Kidney (tissue), 14 donors: Measurements from ENCODE around the gene NIN. TPM values are rescaled to one million over a fixed set of nuclear protein-coding genes. Genes with fewer than 3 reads are reported as not detected.

Experiments used
- DNase-seq, 5 donors: peaks; one replicate each; pipeline ENCODE4 v3.0.0-alpha.2; 2013 to 2020
- FAIRE-seq: peaks from 2 replicates; lab custom pipeline; 2012; peaks lifted over from hg19 to GRCh38; lab: Jason Lieb, UNC
- H3K27ac ChIP-seq, 2 donors: one replicate each; pipeline ENCODE4 v1.7.0; 2013; ENCODE audit warnings: low read depth in 2 of 2, low read length in 2 of 2, inconsistent platforms in 1 of 2
- H3K27me3 ChIP-seq: one replicate; pipeline ENCODE4 v1.7.1; 2013; ENCODE audit warnings: low read length, inconsistent platforms; ENCODE audit not compliant: control insufficient read depth, insufficient read depth
- H3K36me3 ChIP-seq, 3 donors: one replicate each; pipeline versions ENCODE4 v1.7.0 to v1.7.1; 2013; ENCODE audit warnings: low read length in 3 of 3, control low read depth in 1 of 3, inconsistent platforms in 1 of 3; ENCODE audit not compliant: insufficient read depth in 3 of 3, control insufficient read depth in 2 of 3
- H3K4me1 ChIP-seq, 3 donors: one replicate each; pipeline versions ENCODE4 v1.7.0 to v1.7.1; 2013; ENCODE audit warnings: low read length in 3 of 3, inconsistent platforms in 1 of 3, low read depth in 1 of 3; ENCODE audit not compliant: control insufficient read depth in 2 of 3, insufficient read depth in 2 of 3
- H3K4me3 ChIP-seq, 3 donors: one replicate each; pipeline versions ENCODE4 v1.7.0 to v1.8.1; 2013; ENCODE audit warnings: low read length in 3 of 3, control low read depth in 1 of 3, inconsistent platforms in 1 of 3
- H3K9ac ChIP-seq, 3 donors: one replicate each; pipeline versions ENCODE4 v1.7.0 to v1.7.1; 2013; ENCODE audit warnings: low read length in 3 of 3, control low read depth in 1 of 3, inconsistent platforms in 1 of 3
- H3K9me3 ChIP-seq, 3 donors: one replicate each; pipeline versions ENCODE4 v1.7.0 to v1.7.1; 2013; ENCODE audit warnings: low read length in 3 of 3, control low read depth in 1 of 3, inconsistent platforms in 1 of 3; ENCODE audit not compliant: control insufficient read depth in 2 of 3, insufficient read depth in 1 of 3
- CTCF ChIP-seq: IDR thresholded peaks from 3 replicates; pipeline ENCODE4 v1.5.1; 2012; ENCODE audit warnings: mild to moderate bottlenecking, moderate library complexity, borderline replicate concordance; ENCODE audit not compliant: insufficient read depth; ENCODE audit errors: extremely low read depth
- intact Hi-C: fragments of 100-400 bp; cut with DNase I; formaldehyde crosslinking; loops from one replicate; pipeline ENCODE4 v1.11.1; 2022
- polyA plus RNA-seq: library from polyadenylated mRNA; stranded (reverse); fragments of 350-450 nt; fragmentation: Illumina TruSeq; extraction: RNeasy Lipid Tissue Mini Kit (QIAGEN cat#74804); gene quantifications from one replicate; pipeline ENCODE4 v1.2.3, GENCODE V29; 2014; ENCODE audit warnings: low read depth, low replicate concordance; ENCODE audit not compliant: insufficient read depth
- total RNA-seq: library from RNA; stranded (reverse); fragmentation: NEBNext Ultra II Directional; extraction: Animal tissue kit (Norgen Biotek cat#: 25700); gene quantifications from one replicate; pipeline ENCODE4 v1.2.1, GENCODE V29; 2021
- donor health status: control.
- donor health status: control.
- donor health status: control.
- donor health status: control.
- donor health status: control.
- donor health status: DM: yes; HTN: yes; CAD: no.
- donor health status: Normal renal cell carcinoma (clear cell type).

NIN gene
- total and polyA plus RNA-seq, 2 donors from 2014 or later, result 3.6 to 40.0 TPM

GRCh38 chr14:50758305-50758704 is 72.7 kb downstream of the NIN start:
- FAIRE-seq, result no peak
- TF ChIP-seq CTCF, result no peak
- DNase-seq, result peak in 3 of 5 donors; percentile 42 to 69 (median 61)
- no peak overlapping the region for H3K27ac ChIP-seq
- H3K9ac ChIP-seq, result no peak overlapping the region
- peaks cover 0 to 2% (median 0%) of the 10 kb centered on the region in 3 donors for H3K4me1 ChIP-seq
- intact Hi-C loops, result no loop called here
- no peaks in the 10 kb centered on the region for H3K9me3 ChIP-seq
- H3K36me3 ChIP-seq, result peaks cover 5 to 19% (median 14%) of the 10 kb centered on the region in 3 donors
- no peaks in the 10 kb centered on the region for H3K27me3 ChIP-seq
- no peak overlapping the region for H3K4me3 ChIP-seq

- Histone ChIP-seq H3K36me3 (peaks cover 4 to 16% (median 14%) of the 10 kb centered on the region in 3 donors), H3K27me3 (no peaks in the 10 kb centered on the region), H3K9ac (no peak overlapping the region), H3K27ac (no peak overlapping the region), H3K4me1 (peaks cover 0 to 2% (median 0%) of the 10 kb centered on the region in 3 donors), H3K4me3 (no peak overlapping the region), H3K9me3 (no peaks in the 10 kb centered on the region)
- no peak for TF ChIP-seq CTCF
- DNase-seq, result no peak
- intact Hi-C loops, result no loop called here
- FAIRE-seq, result no peak
Measured at GRCh38 chr14:50757702-50758101, 73.3 kb downstream of the NIN start.

DNA sequence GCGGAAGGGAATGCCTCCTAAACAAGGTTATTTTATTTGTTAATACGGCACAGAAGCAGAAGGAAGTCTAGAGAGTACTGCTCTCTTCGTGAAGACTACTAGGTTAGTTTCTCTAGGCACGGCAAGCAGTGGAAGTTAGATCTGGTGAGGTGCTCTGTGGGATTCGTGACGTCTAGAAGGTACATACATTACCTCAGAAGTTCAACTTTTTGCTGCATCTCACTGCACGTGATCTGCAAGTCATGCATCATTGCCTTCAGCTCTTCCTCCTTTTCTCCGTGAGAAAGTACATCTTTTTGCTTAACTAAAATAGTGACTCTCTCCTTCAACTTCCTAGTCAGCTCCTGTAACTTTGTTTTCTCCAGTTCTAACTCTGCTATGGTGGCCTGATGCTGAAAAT is 74.7 kb downstream of the NIN start:
- Histone ChIP-seq H3K9ac (no peak overlapping the region), H3K9me3 (no peaks in the 10 kb centered on the region), H3K27me3 (no peaks in the 10 kb centered on the region), H3K36me3 (peaks cover 3 to 9% (median 4%) of the 10 kb centered on the region in 3 donors), H3K4me3 (no peak overlapping the region), H3K27ac (no peak overlapping the region), H3K4me1 (peaks cover 0 to 2% (median 0%) of the 10 kb centered on the region in 3 donors)
- intact Hi-C loops, result no loop called here
- DNase-seq (no peak), FAIRE-seq (no peak)
- TF ChIP-seq CTCF, result no peak

GRCh38 chr14:50750323-50750722 is 80.6 kb downstream of the NIN start:
- TF ChIP-seq CTCF, result no peak
- FAIRE-seq, result no peak
- H3K36me3 ChIP-seq, result peaks cover 2 to 20% (median 5%) of the 10 kb centered on the region in 3 donors

More at GRCh38 chr14:50750323-50750722, 80.6 kb downstream of the NIN start:
- Histone ChIP-seq H3K4me3 (no peak overlapping the region), H3K9ac (no peak overlapping the region), H3K27ac (no peak overlapping the region), H3K27me3 (no peaks in the 10 kb centered on the region), H3K9me3 (no peaks in the 10 kb centered on the region), H3K4me1 (no peaks in the 10 kb centered on the region)
- intact Hi-C loops, result no loop called here
- no peak for DNase-seq
